ENCODE results near the gene ZC3H14.

Gene ZC3H14

GRCh38 chr14:88660056-88660455, 97.2 kb downstream of the ZC3H14 start:
- Histone ChIP-seq H3K36me3 (ENCODE audit: low read depth) (no peaks in the 10 kb centered on the region), H3K9me3 (ENCODE audit: severe bottlenecking) (no peaks in the 10 kb centered on the region), H3K4me3 (ENCODE audit: severe bottlenecking) (no peak overlapping the region), H3K27me3 (ENCODE audit: insufficient read depth, poor library complexity, severe bottlenecking) (no peaks in the 10 kb centered on the region), H3K4me1 (ENCODE audit: insufficient read depth, poor library complexity, severe bottlenecking) (no peaks in the 10 kb centered on the region), H3K27ac (ENCODE audit: poor library complexity, severe bottlenecking) (no peak overlapping the region)
- TF ChIP-seq CTCF (IDR thresholded peaks at IDR 0.05; ENCODE audit: poor library complexity, severe bottlenecking), result no peak
- no peak for ATAC-seq (ENCODE audit: low read depth)
- no peak for DNase-seq (ENCODE audit: low spot score)

GRCh38 chr14:88667555-88668273, 104.9 kb downstream of the ZC3H14 start:
- DNase-seq (ENCODE audit: low spot score), result no peak
- peak; percentile 91 for ATAC-seq (ENCODE audit: low read depth)
- H3K9me3 ChIP-seq (ENCODE audit: severe bottlenecking), result no peaks in the 10 kb centered on the region
- TF ChIP-seq CTCF (IDR thresholded peaks at IDR 0.05; ENCODE audit: poor library complexity, severe bottlenecking), result peak; percentile 99
- no peaks in the 10 kb centered on the region for H3K27me3 ChIP-seq (ENCODE audit: insufficient read depth, poor library complexity, severe bottlenecking)
- H3K27ac ChIP-seq (ENCODE audit: poor library complexity, severe bottlenecking), result no peak overlapping the region
- no peaks in the 10 kb centered on the region for H3K4me1 ChIP-seq (ENCODE audit: insufficient read depth, poor library complexity, severe bottlenecking)
- no peak overlapping the region for H3K4me3 ChIP-seq (ENCODE audit: severe bottlenecking)
- H3K36me3 ChIP-seq (ENCODE audit: low read depth), result no peaks in the 10 kb centered on the region

- Histone ChIP-seq H3K27me3 (ENCODE audit: insufficient read depth, poor library complexity, severe bottlenecking) (no peaks in the 10 kb centered on the region), H3K27ac (ENCODE audit: poor library complexity, severe bottlenecking) (no peak overlapping the region), H3K4me3 (ENCODE audit: severe bottlenecking) (no peak overlapping the region), H3K9me3 (ENCODE audit: severe bottlenecking) (no peaks in the 10 kb centered on the region), H3K4me1 (ENCODE audit: insufficient read depth, poor library complexity, severe bottlenecking) (no peaks in the 10 kb centered on the region), H3K36me3 (ENCODE audit: low read depth) (no peaks in the 10 kb centered on the region)
- TF ChIP-seq CTCF (IDR thresholded peaks at IDR 0.05; ENCODE audit: poor library complexity, severe bottlenecking), result no peak
- DNase-seq (ENCODE audit: low spot score), result no peak
- ATAC-seq (ENCODE audit: low read depth), result no peak
Observed at GRCh38 chr14:88668448-88669116, 105.7 kb downstream of the ZC3H14 start.

GRCh38 chr14:88669346-88669745, 106.5 kb downstream of the ZC3H14 start:
- no peak overlapping the region for H3K27ac ChIP-seq (ENCODE audit: poor library complexity, severe bottlenecking)
- ATAC-seq (ENCODE audit: low read depth), result no peak
- DNase-seq (ENCODE audit: low spot score), result no peak
- H3K27me3 ChIP-seq (ENCODE audit: insufficient read depth, poor library complexity, severe bottlenecking), result no peaks in the 10 kb centered on the region
- TF ChIP-seq CTCF (IDR thresholded peaks at IDR 0.05; ENCODE audit: poor library complexity, severe bottlenecking), result no peak
- H3K4me1 ChIP-seq (ENCODE audit: insufficient read depth, poor library complexity, severe bottlenecking), result no peaks in the 10 kb centered on the region
- no peak overlapping the region for H3K4me3 ChIP-seq (ENCODE audit: severe bottlenecking)
- H3K9me3 ChIP-seq (ENCODE audit: severe bottlenecking), result no peaks in the 10 kb centered on the region
- no peaks in the 10 kb centered on the region for H3K36me3 ChIP-seq (ENCODE audit: low read depth)

All from RWPE2 (cell line).